PC-3 (cell line): Measurements from ENCODE around the gene C1QTNF3. TPM values are rescaled to one million over a fixed set of nuclear protein-coding genes. Genes with fewer than 3 reads are reported as not detected.

Experiments
- ATAC-seq: fragments of 200-7000 bp; cut with Tn5 transposase; 2 replicates; pipeline ENCODE4 v1.9.1; 2020; ENCODE audit warnings: mild to moderate bottlenecking, moderate library complexity
- BruUV-seq: library from RNA; stranded (reverse); fragments of 400-500 nt; replicated peaks from 2 replicates; lab custom pipeline; 2021; lab: Mats Ljungman, UMichigan
- CTCF ChIA-PET: fragments of 300-600 bp; sonication (Branson Sonifier 250); formaldehyde crosslinking; loops from one replicate; lab custom pipeline; 2022; ENCODE audit warnings: antibody characterized with exemption; lab: Charles Lee
- POLR2A ChIA-PET: fragments of 300-600 bp; sonication (Branson Sonifier 250); formaldehyde crosslinking; loops from one replicate; lab custom pipeline; 2022; ENCODE audit warnings: antibody characterized with exemption; ENCODE audit not compliant: unreplicated experiment; lab: Charles Lee
- DNase-seq: peaks from one replicate; pipeline ENCODE4 v3.0.0-alpha.2; 2015
- H2AFZ ChIP-seq: fragments of 300-600 bp; sonication (generic); 2 replicates; pipeline ENCODE4 v1.6.0; 2016; ENCODE audit warnings: antibody characterized with exemption, low read length
- H3F3A ChIP-seq: fragments of 300-600 bp; sonication (generic); one replicate; pipeline ENCODE4 v1.6.0; 2017; ENCODE audit warnings: antibody characterized with exemption, low read length, control low read depth, mild to moderate bottlenecking; ENCODE audit not compliant: unreplicated experiment
- H3K27ac ChIP-seq: fragments of 300-600 bp; sonication (generic); 2 replicates; pipeline ENCODE4 v1.5.1; 2016; ENCODE audit warnings: mild to moderate bottlenecking, low read length
- H3K27me3 ChIP-seq: fragments of 300-600 bp; sonication (generic); 2 replicates; pipeline ENCODE4 v1.6.1; 2016; ENCODE audit warnings: low read length, mixed read lengths
- H3K36me3 ChIP-seq: fragments of 300-600 bp; sonication (generic); 2 replicates; pipeline ENCODE4 v1.6.1; 2016; ENCODE audit warnings: low read depth, mixed run types, low read length, mixed read lengths
- H3K4me1 ChIP-seq: fragments of 300-600 bp; sonication (generic); 2 replicates; pipeline ENCODE4 v1.5.1; 2016; ENCODE audit warnings: low read length; ENCODE audit not compliant: insufficient read depth
- H3K4me2 ChIP-seq: fragments of 300-600 bp; sonication (generic); 2 replicates; pipeline ENCODE4 v1.6.0; 2016; ENCODE audit warnings: low read length
- H3K4me3 ChIP-seq: fragments of 300-600 bp; sonication (generic); 2 replicates; pipeline ENCODE4 v1.5.1; 2016; ENCODE audit warnings: mild to moderate bottlenecking, low read length, mixed read lengths
- H3K79me2 ChIP-seq: fragments of 300-600 bp; sonication (generic); 2 replicates; pipeline ENCODE4 v1.6.1; 2017; ENCODE audit warnings: low read length, mixed read lengths
- H3K9ac ChIP-seq: fragments of 300-600 bp; sonication (generic); 2 replicates; pipeline ENCODE4 v1.6.0; 2016; ENCODE audit warnings: mild to moderate bottlenecking, low read length
- H3K9me2 ChIP-seq: fragments of 300-600 bp; sonication (generic); replicated peaks from 2 replicates; pipeline ENCODE4 v1.6.1; 2016; ENCODE audit warnings: mixed run types, low read length, mixed read lengths
- H3K9me3 ChIP-seq: fragments of 300-600 bp; sonication (generic); 2 replicates; pipeline ENCODE4 v1.6.1; 2016; ENCODE audit warnings: low read length, mixed read lengths
- H4K20me1 ChIP-seq: fragments of 300-600 bp; sonication (generic); 2 replicates; pipeline ENCODE4 v1.6.1; 2016; ENCODE audit warnings: low read length, mixed read lengths
- CTCF ChIP-seq: fragments of 300-600 bp; sonication (generic); conservative IDR thresholded peaks from 2 replicates; pipeline ENCODE4 v1.5.1; 2017; ENCODE audit warnings: antibody characterized with exemption, low read depth, mild to moderate bottlenecking, low read length
- EZH2 ChIP-seq: fragments of 300-600 bp; sonication (generic); IDR thresholded peaks from one replicate; pipeline ENCODE4 v1.6.1; 2017; ENCODE audit warnings: antibody characterized with exemption, mild to moderate bottlenecking, low read length; ENCODE audit not compliant: unreplicated experiment
- EZH2phosphoT487 ChIP-seq: fragments of 300-600 bp; sonication (generic); IDR thresholded peaks from 2 replicates; pipeline ENCODE4 v1.6.1; 2018; ENCODE audit warnings: mild to moderate bottlenecking, antibody characterized with exemption, low read length, borderline replicate concordance
- intact Hi-C: fragments of 100-400 bp; cut with micrococcal nuclease; formaldehyde crosslinking; loops from 2 replicates; pipeline ENCODE4 v1.9.0; 2023
- total RNA-seq: library from RNA; depleted of rRNA; stranded (reverse); fragments of >200 nt; gene quantifications from 2 replicates; pipeline ENCODE4 v1.2.3, GENCODE V29; 2014

Gene C1QTNF3
- total RNA-seq, 1 experiment from 2014 or later: 1.1 TPM

GRCh38 chr5:34005681-34006080 is 37.3 kb downstream of the C1QTNF3 start:
- no peak for TF ChIP-seq CTCF
- no peak for TF ChIP-seq EZH2phosphoT487
- TF ChIP-seq EZH2: no peak
- H3K9me3 ChIP-seq: no peaks in the 10 kb centered on the region
- CTCF ChIA-PET: no interaction called here
- H4K20me1 ChIP-seq: no peaks in the 10 kb centered on the region
- no peak overlapping the region for H3K9ac ChIP-seq
- POLR2A ChIA-PET: no interaction called here
- peak overlapping the region; percentile 87; the same call in 1 of the 2 replicates for H3K4me2 ChIP-seq
- DNase-seq (no peak), ATAC-seq (no peak)
- intact Hi-C loops: loop anchor here (5.0 to 10.0 kb wide), 3 partner anchors 77 to 909 kb away; partner anchors contain the start of genes BRIX1 and RAD1
- no peaks in the 10 kb centered on the region for H3F3A ChIP-seq
- no TSS peak for BruUV-seq
- no peak overlapping the region for H3K27ac ChIP-seq
- peaks cover 17% of the 10 kb centered on the region for H3K79me2 ChIP-seq
- H3K9me2 ChIP-seq: no peaks in the 10 kb centered on the region
- no peaks in the 10 kb centered on the region for H3K27me3 ChIP-seq
- no peaks in the 10 kb centered on the region for H3K36me3 ChIP-seq
- H3K4me3 ChIP-seq: peak overlapping the region; percentile 82; the same call in 1 of the 2 replicates
- H2AFZ ChIP-seq: no peak overlapping the region
- peaks cover 42% of the 10 kb centered on the region for H3K4me1 ChIP-seq

- BruUV-seq: no TSS peak
- ATAC-seq: no peak
Measured at GRCh38 chr5:34005211-34005610, 37.8 kb downstream of the C1QTNF3 start.

More at GRCh38 chr5:34005211-34005610, 37.8 kb downstream of the C1QTNF3 start:
- H3K27ac ChIP-seq: no peak overlapping the region
- no peaks in the 10 kb centered on the region for H3K27me3 ChIP-seq
- H4K20me1 ChIP-seq: no peaks in the 10 kb centered on the region
- POLR2A ChIA-PET: no interaction called here
- no peaks in the 10 kb centered on the region for H3K9me3 ChIP-seq
- H3K36me3 ChIP-seq: no peaks in the 10 kb centered on the region
- no peak overlapping the region for H2AFZ ChIP-seq
- intact Hi-C loops: loop anchor here (5.0 to 10.0 kb wide), 3 partner anchors 77 to 910 kb away; partner anchors contain the start of genes BRIX1 and RAD1
- no peaks in the 10 kb centered on the region for H3F3A ChIP-seq
- DNase-seq: no peak
- TF ChIP-seq CTCF: no peak
- CTCF ChIA-PET: no interaction called here
- no peaks in the 10 kb centered on the region for H3K9me2 ChIP-seq
- H3K4me3 ChIP-seq: no peak overlapping the region
- H3K79me2 ChIP-seq: peaks cover 17% of the 10 kb centered on the region
- H3K4me2 ChIP-seq: no peak overlapping the region
- no peak overlapping the region for H3K9ac ChIP-seq
- H3K4me1 ChIP-seq: peaks cover 44% of the 10 kb centered on the region
